Heart left ventricle (tissue), 16 donors: ENCODE results near the gene IL25. TPM values are rescaled to one million over a fixed set of nuclear protein-coding genes. Genes with fewer than 3 reads are reported as not detected.

Source experiments
- ATAC-seq, 4 donors: fragments of 200-7000 bp; cut with Tn5 transposase; one replicate each; pipeline ENCODE4 v1.9.1; 2020 to 2022; ENCODE audit warnings: moderate library complexity in 4 of 4, mild to moderate bottlenecking in 3 of 4, moderate number of reproducible peaks in 1 of 4
- DNase-seq, 5 donors: peaks; one replicate each; pipeline ENCODE4 v3.0.0-alpha.2; 2020
- H3K27ac ChIP-seq, 12 donors: fragments of 200-600 bp; sonication (generic) in 4 of 12; one replicate each; pipeline versions ENCODE4 v1.5.0 to v1.8.0; 2016 to 2022; ENCODE audit warnings: mild to moderate bottlenecking in 2 of 12
- H3K27me3 ChIP-seq, 9 donors: fragments of 200-600 bp; sonication (generic) in 2 of 9; one replicate each; pipeline versions ENCODE4 v1.5.1 to v1.8.0; 2016 to 2022; ENCODE audit warnings: mild to moderate bottlenecking in 3 of 9
- H3K36me3 ChIP-seq, 9 donors: fragments of 200-600 bp; sonication (generic) in 2 of 9; one replicate each; pipeline versions ENCODE4 v1.5.0 to v1.8.0; 2018 to 2022; ENCODE audit warnings: mild to moderate bottlenecking in 2 of 9
- H3K4me1 ChIP-seq, 12 donors: fragments of 200-600 bp; sonication (generic) in 4 of 12; one replicate each; pipeline versions ENCODE4 v1.5.0 to v1.8.0; 2016 to 2022; ENCODE audit warnings: mild to moderate bottlenecking in 3 of 12
- H3K4me3 ChIP-seq, 12 donors: fragments of 200-600 bp; sonication (generic) in 4 of 12; one replicate each; pipeline versions ENCODE4 v1.5.0 to v1.8.0; 2017 to 2022; ENCODE audit warnings: mild to moderate bottlenecking in 9 of 12, moderate library complexity in 4 of 12
- H3K9me3 ChIP-seq, 12 donors: fragments of 200-600 bp; sonication (generic) in 4 of 12; one replicate each; pipeline versions ENCODE4 v1.5.0 to v1.8.0; 2016 to 2022; ENCODE audit warnings: mild to moderate bottlenecking in 1 of 12
- CTCF ChIP-seq, 12 donors: fragments of 200-600 bp; sonication (generic) in 4 of 12; IDR thresholded peaks; one replicate each; pipeline versions ENCODE4 v1.5.0 to v1.8.0; 2018 to 2022; ENCODE audit warnings: antibody characterized with exemption in 12 of 12, mild to moderate bottlenecking in 5 of 12
- POLR2A ChIP-seq, 2 donors: fragments of 450-650 bp; IDR thresholded peaks; one replicate each; pipeline ENCODE4 v1.6.1; 2017; ENCODE audit warnings: antibody characterized with exemption in 2 of 2, mild to moderate bottlenecking in 2 of 2, moderate library complexity in 2 of 2
- WGBS, 4 donors: extraction: QIAGEN DNeasy Blood & Tissue Kit in 2 of 4; methylation state at CpG; one replicate each; pipeline versions ENCODE4 v1.1.5 to v1.1.7; 2013 to 2018; 5-methylcytosine and 5-hydroxymethylcytosine counted together
- intact Hi-C, 10 donors: fragments of 100-400 bp; cut with DNase I; formaldehyde crosslinking; loops; one replicate each; pipeline versions ENCODE4 v1.11.1 to v1.14.2; 2022
- polyA plus RNA-seq, 2 donors: library from polyadenylated mRNA; stranded (reverse); fragments of 200-250 nt; gene quantifications; one replicate each; pipeline ENCODE4 v1.2.3, GENCODE V29; 2013
- total RNA-seq, 9 donors: library from RNA; depleted of rRNA in 2 of 9; stranded (reverse); fragments of >200 nt in 2 of 9; fragmentation: NEBNext Ultra II Directional in 3 of 9; extraction: Animal tissue kit (Norgen Biotek cat#: 25700) in 3 of 9; gene quantifications; one replicate each; pipeline versions ENCODE4 v1.1.0 to v1.2.4, GENCODE V29; 2016 to 2023
- donor health status: ischemic (EF 13 %, LVEDD 7.1; RV severe dilation, severe dysfunction).
- donor health status: healthy with polysubstance abuse.
- donor health status: DM: no; HTN: yes; CAD: no.
- donor health status: DM: no; HTN: no; CAD: no.
- donor health status: ischemic (EF 25% LVEDD 6.9; RV normal size, moderate dysfunction).
- donor health status: ischemic (EF 25% LVEDD 5.7; RV mildly dilated, moderate dysfunction).
- donor health status: healthy.
- donor health status: DM: yes; HTN: yes; CAD: no.
- donor health status: ischemic (EF 35%, LVEDD 5.7; RV mildly dilated, moderate dysfunction).
- donor health status: nonischemic (EF 11% LVEDD 7.7; RV severe dilation, severe dysfunction).
- donor health status: DM: yes; HTN: yes; CAD: no.
- donor health status: PGD.
- donor health status: ischemic (EF 29% LVEDD 5.4; RV normal size, mild dysfunction).
- donor health status: nonischemic (EF 23%, LVEDD 6.1; RV moderate dilation, normal function).

The IL25 gene
- total and polyA plus RNA-seq, 11 donors, result 0.29 TPM; not detected in 10

DNA sequence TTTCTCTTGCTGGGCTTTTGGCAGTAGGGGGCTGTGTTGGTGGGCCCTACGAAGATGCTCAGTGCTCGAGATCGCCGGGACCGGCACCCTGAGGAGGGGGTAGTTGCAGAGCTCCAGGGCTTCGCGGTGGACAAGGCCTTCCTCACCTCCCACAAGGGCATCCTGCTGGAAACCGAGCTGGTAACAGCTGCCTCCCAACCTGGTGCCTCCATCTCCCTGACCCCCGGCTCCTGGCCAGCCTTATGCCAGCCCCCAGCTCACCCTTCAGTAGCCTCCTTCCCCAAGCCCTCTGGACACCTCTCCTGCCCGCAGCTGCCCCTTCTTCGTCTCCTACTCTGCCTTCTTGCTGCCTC is 4.6 kb downstream of the IL25 start:
- Histone ChIP-seq H3K36me3 (peaks cover 0 to 20% (median 12%) of the 10 kb centered on the region in 9 donors), H3K27me3 (no peaks in the 10 kb centered on the region), H3K4me1 (peaks cover 0 to 14% (median 0%) of the 10 kb centered on the region in 12 donors), H3K9me3 (no peaks in the 10 kb centered on the region), H3K27ac (peak overlapping the region in 3 of 12 donors; percentile 12 to 37 (median 13)), H3K4me3 (peak overlapping the region in 6 of 12 donors; percentile 6 to 34 (median 19))
- 33 to 47% (median 40%) methylated on average over 11 of the region's 11 CpGs for WGBS, 4 donors
- ATAC-seq (no peak), DNase-seq (no peak)
- intact Hi-C loops, result loop anchor here in 9 of 10 donors (2.0 to 10.0 kb wide), 6 partner anchors 48 to 252 kb away; no protein-coding TSS in a partner anchor
- TF ChIP-seq CTCF (IDR thresholded peaks at IDR 0.05) (no peak), POLR2A (IDR thresholded peaks at IDR 0.05) (no peak)

DNA sequence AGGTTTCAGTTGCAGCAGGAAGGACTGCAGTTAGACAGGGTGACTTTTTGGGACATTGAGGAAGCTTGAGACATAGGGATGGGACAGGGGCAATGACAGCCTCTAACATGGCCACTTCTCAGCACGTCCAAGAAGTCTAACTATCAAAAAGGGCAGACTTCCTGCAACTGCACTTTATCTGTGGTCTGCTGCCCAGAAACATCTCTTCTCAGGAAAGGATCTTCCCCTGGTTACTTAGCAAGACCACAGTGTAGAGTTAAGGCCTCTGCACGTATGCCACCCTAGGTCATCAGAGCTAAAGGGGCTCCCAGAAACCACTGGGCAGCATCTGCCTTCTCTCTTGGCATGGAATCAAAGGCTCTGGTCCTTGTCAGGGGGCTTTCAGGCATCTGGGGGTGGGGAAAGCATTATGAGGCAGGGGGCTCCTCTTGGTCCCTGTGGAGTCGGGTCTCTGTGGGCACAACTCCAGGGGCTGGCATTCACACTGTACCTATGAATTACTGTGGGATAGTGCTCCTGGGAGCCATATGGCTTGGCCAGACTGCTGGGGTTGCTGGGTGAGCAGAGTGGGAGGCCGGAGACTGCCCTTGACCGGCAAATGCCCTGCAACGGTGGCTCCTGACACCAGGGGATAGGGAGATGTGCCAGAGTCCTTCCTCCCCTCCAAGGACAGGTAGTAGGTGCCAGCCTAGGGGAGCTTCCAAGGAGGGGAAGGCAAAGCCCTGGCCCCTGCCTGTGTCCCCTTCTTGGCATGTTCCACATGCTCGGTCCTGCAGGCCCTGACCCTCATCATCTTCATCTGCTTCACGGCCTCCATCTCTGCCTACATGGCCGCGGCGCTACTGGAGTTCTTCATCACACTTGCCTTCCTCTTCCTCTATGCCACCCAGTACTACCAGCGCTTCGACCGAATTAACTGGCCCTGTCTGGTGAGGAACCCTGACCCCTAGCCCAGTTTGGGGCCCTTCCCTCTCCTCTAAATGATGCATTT is 5.3 kb downstream of the IL25 start:
- intact Hi-C loops, result loop anchor here in 9 of 10 donors (2.0 to 10.0 kb wide), 6 partner anchors 49 to 253 kb away; no protein-coding TSS in a partner anchor
- TF ChIP-seq POLR2A (IDR thresholded peaks at IDR 0.05), result no peak
- no peak for TF ChIP-seq CTCF (IDR thresholded peaks at IDR 0.05)
- WGBS, 4 donors, result 59 to 75% (median 67%) methylated on average over 14 of the region's 14 CpGs
- H3K4me3 ChIP-seq, result no peak overlapping the region
- peak in 3 of 4 donors; percentile 3 to 15 (median 7) for ATAC-seq
- DNase-seq, result no peak
- H3K9me3 ChIP-seq, result no peaks in the 10 kb centered on the region
- H3K4me1 ChIP-seq, result peaks cover 0 to 14% (median 0%) of the 10 kb centered on the region in 12 donors
- H3K27ac ChIP-seq, result peak overlapping the region in 3 of 12 donors; percentile 12 to 37 (median 13)
- H3K36me3 ChIP-seq, result peaks cover 0 to 27% (median 19%) of the 10 kb centered on the region in 9 donors
- no peaks in the 10 kb centered on the region for H3K27me3 ChIP-seq

- intact Hi-C loops, result loop anchor here in 9 of 10 donors (2.0 to 10.0 kb wide), 6 partner anchors 50 to 254 kb away; no protein-coding TSS in a partner anchor
These were observed 6.1 kb downstream of the IL25 start for GRCh38 chr14:23378612-23379220.

More at GRCh38 chr14:23378612-23379220, 6.1 kb downstream of the IL25 start:
- DNase-seq, result no peak
- Histone ChIP-seq H3K4me3 (no peak overlapping the region), H3K27me3 (no peaks in the 10 kb centered on the region), H3K4me1 (peaks cover 0 to 14% (median 0%) of the 10 kb centered on the region in 12 donors), H3K27ac (no peak overlapping the region), H3K9me3 (no peaks in the 10 kb centered on the region), H3K36me3 (peaks cover 0 to 35% (median 27%) of the 10 kb centered on the region in 9 donors)
- WGBS, 4 donors, result 55 to 69% (median 62%) methylated on average over 9 to 11 of the region's 11 CpGs
- peak in 3 of 4 donors; percentile 3 to 25 (median 10) for ATAC-seq
- TF ChIP-seq POLR2A (IDR thresholded peaks at IDR 0.05), result peak in 1 of 2 donors; percentile 24
- no peak for TF ChIP-seq CTCF (IDR thresholded peaks at IDR 0.05)
